Measurements from ENCODE around the gene ALDH1L1.

- TF ChIP-seq CTCF (IDR thresholded peaks at IDR 0.05), result no peak
- no peak for TF ChIP-seq NFATC4 (CRISPR knock-in tag; IDR thresholded peaks at IDR 0.05)
- TF ChIP-seq MAX (CRISPR knock-in tag; IDR thresholded peaks at IDR 0.05), result no peak
- TF ChIP-seq HMGXB4 (CRISPR knock-in tag; IDR thresholded peaks at IDR 0.05), result no peak
- TF ChIP-seq ZNF263 (CRISPR knock-in tag; IDR thresholded peaks at IDR 0.05; ENCODE audit: low read depth), result no peak
- TF ChIP-seq CREM (CRISPR knock-in tag; IDR thresholded peaks at IDR 0.05), result no peak
- TF ChIP-seq MYBL2 (CRISPR knock-in tag; IDR thresholded peaks at IDR 0.05), result no peak
- TF ChIP-seq ZBTB43 (CRISPR knock-in tag; IDR thresholded peaks at IDR 0.05), result no peak
- TF ChIP-seq TEAD1 (CRISPR knock-in tag; IDR thresholded peaks at IDR 0.05), result no peak
- TF ChIP-seq ZBTB21 (CRISPR knock-in tag; IDR thresholded peaks at IDR 0.05; ENCODE audit: borderline replicate concordance), result no peak
These were observed 110.2 kb downstream of the ALDH1L1 start for GRCh38 chr3:126070146-126070545.
